Activated CD8-positive, alpha-beta T cell treated with anti-CD3 and anti-CD28 coated beads, Interleukin-2, amount 10 ng/mL, durations not matched to agents 7 days and 5 days (primary cell): Measurements from ENCODE around the gene SEMA4A. TPM values are rescaled to one million over a fixed set of nuclear protein-coding genes. Genes with fewer than 3 reads are reported as not detected.
"Not testable (repeated sequence)": the region's sequence is repeated elsewhere in the genome, so short reads cannot be mapped to it uniquely, and the experiment has no call there.

Experiments used
- ATAC-seq: fragments of 150-1000 bp; cut with Tn5 transposase; one replicate; pipeline ENCODE4 v1.10.0; 2021; ENCODE audit warnings: moderate library complexity
- CTCF ChIA-PET: fragments of 350-600 bp; sonication (Branson Sonifier 250); formaldehyde crosslinking; loops from one replicate; lab custom pipeline; 2021; ENCODE audit warnings: antibody characterized with exemption; lab: Charles Lee
- POLR2A ChIA-PET: fragments of 350-600 bp; sonication (Branson Sonifier 250); formaldehyde crosslinking; loops from one replicate; lab custom pipeline; 2021; ENCODE audit warnings: antibody characterized with exemption; lab: Charles Lee
- DNase-seq: peaks from one replicate; pipeline ENCODE4 v3.0.0-alpha.2; 2020
- H3K27ac Mint-ChIP-seq: one replicate; pipeline ENCODE4 v1.8.0; 2021; ENCODE audit warnings: mild to moderate bottlenecking, mixed read lengths
- H3K27me3 Mint-ChIP-seq: one replicate; pipeline ENCODE4 v1.8.0; 2021; ENCODE audit warnings: low read depth, mixed read lengths
- H3K36me3 Mint-ChIP-seq: one replicate; pipeline ENCODE4 v1.8.0; 2021; ENCODE audit warnings: low read depth, mixed read lengths
- H3K4me1 Mint-ChIP-seq: one replicate; pipeline ENCODE4 v1.8.0; 2021; ENCODE audit warnings: low read depth, mixed read lengths
- H3K4me3 Mint-ChIP-seq: one replicate; pipeline ENCODE4 v1.8.0; 2021; ENCODE audit warnings: mild to moderate bottlenecking, mixed read lengths
- H3K9me3 Mint-ChIP-seq: one replicate; pipeline ENCODE4 v1.8.0; 2022; ENCODE audit warnings: mixed read lengths; ENCODE audit not compliant: insufficient read depth
- total RNA-seq, 2 experiments: library from RNA; stranded (reverse); gene quantifications; one replicate each; pipeline ENCODE4 v1.2.3, GENCODE V29; 2021

SEMA4A gene
- total RNA-seq, 2 experiments from 2014 or later, result 16.8 to 17.8 TPM

DNA sequence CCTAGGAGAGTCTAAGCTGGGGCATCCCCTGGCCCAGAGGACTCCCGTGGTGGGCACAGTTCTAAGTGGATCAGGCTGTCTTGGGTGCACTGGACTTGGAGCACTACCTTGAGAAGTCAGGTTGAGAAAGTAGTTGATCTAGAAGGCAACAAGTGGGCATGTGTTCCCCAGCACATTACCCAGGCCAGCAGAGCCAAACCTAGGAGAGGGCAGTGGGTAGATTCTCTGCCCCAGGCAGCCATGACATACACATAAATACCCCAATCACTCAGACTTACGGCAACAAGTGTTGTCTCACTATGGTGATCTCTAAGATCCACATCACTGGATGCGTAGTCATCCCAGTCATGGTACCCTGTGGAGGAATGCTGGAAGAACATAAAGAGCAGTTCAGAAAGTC, 57.9 kb downstream of the SEMA4A start:
- ChIA-PET POLR2A (interaction anchor here (0.6 to 6.9 kb wide), 5 partner anchors 12 to 57 kb away, joined by 3 to 195 read pairs (median 5); partner anchors contain the start of genes SEMA4A and SLC25A44), CTCF (interaction anchor here (0.9 kb wide), 1 partner anchor 18 kb away, joined by 3 read pairs; the partner anchor contains the start of gene SLC25A44)
- DNase-seq (no peak), ATAC-seq (no peak)
- Mint-ChIP-seq H3K4me3 (no peak overlapping the region), H3K27me3 (no peaks in the 10 kb centered on the region), H3K4me1 (peaks cover 31% of the 10 kb centered on the region), H3K9me3 (no peaks in the 10 kb centered on the region), H3K36me3 (peaks cover 68% of the 10 kb centered on the region), H3K27ac (peak overlapping the region; percentile 60)

DNA sequence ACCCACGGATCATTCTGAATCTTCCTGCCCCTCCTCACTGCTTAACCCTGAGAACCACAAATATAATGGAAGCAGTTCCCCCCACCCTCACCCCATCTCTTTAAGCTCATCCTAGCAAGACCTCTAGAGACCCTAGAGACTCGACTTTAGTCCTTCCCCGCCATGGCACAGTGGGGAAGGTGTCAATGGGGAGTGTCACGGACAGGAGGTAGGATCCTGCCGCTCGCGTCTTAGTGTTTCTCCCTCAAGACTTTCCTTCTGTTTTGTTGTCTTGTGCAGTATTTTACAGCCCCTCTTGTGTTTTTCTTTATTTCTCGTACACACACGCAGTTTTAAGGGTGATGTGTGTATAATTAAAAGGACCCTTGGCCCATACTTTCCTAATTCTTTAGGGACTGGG, 58.7 kb downstream of the SEMA4A start:
- CTCF ChIA-PET, result interaction anchor here (0.6 to 4.9 kb wide), 9 partner anchors 10 to 615 kb away, joined by 3 to 68 read pairs (median 4); partner anchors contain the start of gene SLC25A44
- peak overlapping the region; percentile 96 for H3K4me3 Mint-ChIP-seq
- peak overlapping the region; percentile 99 for H3K27ac Mint-ChIP-seq
- H3K4me1 Mint-ChIP-seq, result peaks cover 36% of the 10 kb centered on the region
- no peaks in the 10 kb centered on the region for H3K9me3 Mint-ChIP-seq
- DNase-seq, result no peak
- no peaks in the 10 kb centered on the region for H3K27me3 Mint-ChIP-seq
- H3K36me3 Mint-ChIP-seq, result peaks cover 68% of the 10 kb centered on the region
- POLR2A ChIA-PET, result interaction anchor here (0.6 to 6.9 kb wide), 14 partner anchors 8 to 360 kb away, joined by 3 to 195 read pairs (median 8); partner anchors contain the start of genes SEMA4A, SLC25A44, SMG5 and SYT11
- ATAC-seq, result no peak

DNA sequence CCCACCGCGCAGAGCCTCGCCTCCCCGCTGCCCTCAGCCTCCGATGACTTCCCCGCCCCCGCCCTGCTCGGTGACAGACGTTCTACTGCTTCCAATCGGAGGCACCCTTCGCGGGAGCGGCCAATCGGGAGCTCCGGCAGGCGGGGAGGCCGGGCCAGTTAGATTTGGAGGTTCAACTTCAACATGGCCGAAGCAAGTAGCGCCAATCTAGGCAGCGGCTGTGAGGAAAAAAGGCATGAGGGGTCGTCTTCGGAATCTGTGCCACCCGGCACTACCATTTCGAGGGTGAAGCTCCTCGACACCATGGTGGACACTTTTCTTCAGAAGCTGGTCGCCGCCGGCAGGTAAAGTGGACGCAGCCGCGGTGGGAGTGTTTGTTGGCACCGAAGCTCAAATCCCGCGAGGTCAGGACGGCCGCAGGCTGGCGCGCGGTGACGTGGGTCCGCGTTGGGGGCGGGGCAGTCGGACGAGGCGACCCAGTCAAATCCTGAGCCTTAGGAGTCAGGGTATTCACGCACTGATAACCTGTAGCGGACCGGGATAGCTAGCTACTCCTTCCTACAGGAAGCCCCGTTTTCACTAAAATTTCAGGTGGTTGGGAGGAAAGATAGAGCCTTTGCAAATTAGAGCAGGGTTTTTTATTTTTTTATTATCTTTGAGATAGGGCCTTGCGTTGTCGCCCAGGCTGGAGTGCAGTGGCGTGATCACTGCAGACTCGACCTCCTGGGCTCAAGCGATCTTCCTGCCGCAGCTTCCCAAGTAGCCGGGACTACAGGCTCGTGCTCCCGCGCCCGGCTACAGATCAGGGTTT, 59.7 kb downstream of the SEMA4A start, which contains the start of gene PMF1:
Gene PMF1 (plus strand): TSS at position 175 of the 811 bp plus-strand sequence. CDS start 9 bp downstream, at position 184.
- H3K4me3 Mint-ChIP-seq, result peak within 1 kb of the TSS; percentile 96
- ATAC-seq, result peak; percentile 96

DNA sequence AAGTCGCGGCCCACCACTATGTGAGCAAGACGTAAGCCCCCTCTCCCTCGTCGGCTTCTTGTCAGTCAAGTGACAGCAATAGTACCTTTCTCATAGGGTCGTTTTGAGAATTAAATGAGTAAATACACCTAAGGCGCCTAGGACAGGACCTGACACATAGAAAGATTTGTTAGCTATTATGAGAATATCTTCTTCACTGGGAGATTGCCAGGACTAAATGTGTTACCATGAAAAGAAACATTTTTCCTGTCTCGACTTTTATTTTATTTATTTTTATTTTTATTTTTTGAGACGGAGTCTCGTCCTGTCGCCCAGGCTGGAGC, 60.2 kb downstream of the SEMA4A start:
- ATAC-seq (no peak), DNase-seq (no peak)
- ChIA-PET POLR2A (interaction anchor here (0.7 to 6.9 kb wide), 11 partner anchors 10 to 1793 kb away, joined by 3 to 195 read pairs (median 10); partner anchors contain the start of genes SLC25A44, SMG5 and TMEM79), CTCF (interaction anchor here (0.9 to 4.9 kb wide), 8 partner anchors 8 to 86 kb away, joined by 3 to 68 read pairs (median 3); partner anchors contain the start of gene SLC25A44)
- Mint-ChIP-seq H3K36me3 (peaks cover 68% of the 10 kb centered on the region), H3K9me3 (no peaks in the 10 kb centered on the region), H3K27ac (peak overlapping the region; percentile 99), H3K4me1 (peaks cover 49% of the 10 kb centered on the region), H3K4me3 (peak overlapping the region; percentile 96), H3K27me3 (no peaks in the 10 kb centered on the region)

More for the DNA sequence above, 59.7 kb downstream of the SEMA4A start, which contains the start of gene PMF1:
- no peaks in the 10 kb centered on the region for H3K27me3 Mint-ChIP-seq
- H3K27ac Mint-ChIP-seq, result peak within 1 kb of the TSS; percentile 99
- peaks cover 45% of the 10 kb centered on the region for H3K4me1 Mint-ChIP-seq
- ChIA-PET POLR2A (interaction anchor here (0.6 to 6.9 kb wide), 22 partner anchors 9 to 1793 kb away, joined by 3 to 195 read pairs (median 4); partner anchors contain the start of genes PAQR6, SEMA4A, SLC25A44 and SMG5), CTCF (interaction anchor here (0.6 to 4.9 kb wide), 18 partner anchors 9 to 616 kb away, joined by 3 to 68 read pairs (median 3); partner anchors contain the start of genes SLC25A44 and SMG5)
- H3K36me3 Mint-ChIP-seq, result peaks cover 66% of the 10 kb centered on the region
- peak; percentile 98 for DNase-seq
- H3K9me3 Mint-ChIP-seq, result no peaks in the 10 kb centered on the region

DNA sequence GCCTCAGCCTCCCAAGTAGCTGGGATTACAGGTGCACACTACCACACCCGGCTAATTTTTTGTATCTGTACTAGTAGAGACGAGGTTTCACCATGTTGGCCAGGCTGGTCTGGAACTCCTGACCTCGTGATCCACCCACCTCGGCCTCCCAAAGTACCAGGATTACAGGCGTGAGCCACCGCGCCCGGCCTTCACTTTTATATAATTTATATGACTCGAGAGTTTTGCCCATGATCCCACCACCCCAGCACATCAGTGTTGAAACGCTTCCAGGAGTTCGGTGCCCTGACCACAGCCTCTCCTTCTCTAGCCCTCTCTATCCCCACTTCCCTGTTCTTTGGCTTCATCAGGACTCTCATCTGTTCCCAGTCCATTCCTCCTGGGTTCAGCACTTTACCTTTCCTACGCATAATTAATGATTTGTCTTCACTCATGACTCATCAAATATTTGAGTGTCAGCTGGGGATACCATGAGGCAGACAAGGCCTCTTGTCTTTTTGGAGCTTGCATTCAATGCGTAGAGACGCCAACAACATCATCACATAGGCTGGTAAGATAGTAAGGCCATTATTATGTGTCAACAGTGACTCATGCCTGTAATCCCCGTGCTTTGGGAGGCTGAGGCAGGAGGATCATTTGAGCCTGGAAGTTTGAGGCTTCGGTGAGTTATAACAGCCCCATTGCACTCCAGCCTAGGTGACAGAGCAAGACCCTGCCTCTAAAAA, 60.8 kb downstream of the SEMA4A start:
- CTCF ChIA-PET, result interaction anchor here (0.6 to 4.9 kb wide), 2 partner anchors 11 to 66 kb away, joined by 3 to 68 read pairs; no protein-coding TSS in a partner anchor
- no peak for ATAC-seq
- peak overlapping the region; percentile 73 for H3K4me3 Mint-ChIP-seq
- POLR2A ChIA-PET, result interaction anchor here (1.5 to 6.9 kb wide), 6 partner anchors 10 to 65 kb away, joined by 6 to 195 read pairs (median 26); partner anchors contain the start of gene SLC25A44
- peaks cover 51% of the 10 kb centered on the region for H3K4me1 Mint-ChIP-seq
- no peak for DNase-seq
- H3K36me3 Mint-ChIP-seq, result peaks cover 65% of the 10 kb centered on the region
- no peaks in the 10 kb centered on the region for H3K27me3 Mint-ChIP-seq
- H3K27ac Mint-ChIP-seq, result peak overlapping the region; percentile 90
- no peaks in the 10 kb centered on the region for H3K9me3 Mint-ChIP-seq

DNA sequence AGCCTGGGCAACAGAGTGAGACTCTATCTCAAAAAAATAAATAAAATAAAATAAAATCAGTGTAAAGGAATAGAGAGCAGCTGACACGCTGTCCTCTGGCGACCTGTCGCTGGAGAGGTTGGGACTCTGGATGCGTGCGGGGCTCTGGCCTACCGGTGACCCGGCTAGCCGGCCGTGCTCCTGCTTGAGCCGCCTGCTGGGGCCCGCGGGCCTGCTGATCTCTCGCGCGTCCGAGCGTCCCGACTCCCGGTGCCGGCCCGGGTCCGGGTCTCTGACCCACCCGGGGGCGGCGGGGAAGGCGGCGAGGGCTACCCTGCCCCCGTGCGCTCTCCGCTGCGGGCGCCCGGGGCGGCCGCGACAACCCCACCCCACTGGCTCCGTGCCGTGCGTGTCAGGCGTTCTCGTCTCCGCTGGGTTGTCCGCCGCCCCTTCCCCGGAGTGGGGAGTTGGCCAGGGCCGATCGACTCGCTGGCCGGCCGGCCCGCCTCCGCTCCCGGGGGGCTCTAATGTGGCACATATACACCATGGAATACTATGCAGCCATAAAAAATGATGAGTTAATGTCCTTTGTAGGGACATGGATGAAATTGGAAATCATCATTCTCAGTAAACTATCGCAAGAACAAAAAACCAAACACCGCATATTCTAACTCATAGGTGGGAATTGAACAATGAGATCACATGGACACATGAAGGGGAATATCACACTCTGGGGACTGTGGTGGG, 63.1 kb downstream of the SEMA4A start:
- peak overlapping the region; percentile 93 for H3K27ac Mint-ChIP-seq
- H3K27me3 Mint-ChIP-seq, POLR2A ChIA-PET, H3K9me3 Mint-ChIP-seq, DNase-seq, ATAC-seq, H3K4me3 Mint-ChIP-seq: not testable (repeated sequence)
- CTCF ChIA-PET, result interaction anchor here (4.9 kb wide), 1 partner anchor 8 kb away, joined by 68 read pairs; no protein-coding TSS in a partner anchor
- H3K4me1 Mint-ChIP-seq, result peaks cover 70% of the 10 kb centered on the region
- peaks cover 64% of the 10 kb centered on the region for H3K36me3 Mint-ChIP-seq

DNA sequence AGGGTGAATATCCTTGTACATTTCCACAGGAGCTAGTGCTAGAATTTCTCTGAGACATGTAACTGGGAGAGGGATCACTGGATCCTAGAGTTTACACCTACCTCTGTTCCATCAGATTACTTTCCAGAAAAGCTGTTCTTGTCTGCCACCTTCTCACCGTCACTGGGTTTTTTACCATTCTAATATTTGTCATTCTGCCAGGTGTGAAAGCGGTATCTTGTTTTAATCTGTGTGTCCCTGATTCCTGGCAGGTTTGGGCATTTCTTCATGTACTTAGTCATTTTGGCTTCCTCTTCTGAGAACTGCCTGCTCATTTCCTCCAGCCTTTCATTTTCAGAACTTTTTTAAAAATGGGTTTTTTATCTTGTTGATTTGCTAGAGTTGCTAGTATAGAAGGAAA, 64.5 kb downstream of the SEMA4A start:
- Mint-ChIP-seq H3K27me3 (no peaks in the 10 kb centered on the region), H3K36me3 (peaks cover 64% of the 10 kb centered on the region), H3K27ac (peak overlapping the region; percentile 93), H3K4me3 (peak overlapping the region; percentile 74), H3K9me3 (no peaks in the 10 kb centered on the region), H3K4me1 (peaks cover 71% of the 10 kb centered on the region)
- POLR2A ChIA-PET, result interaction anchor here (0.8 to 1.6 kb wide), 7 partner anchors 17 to 70 kb away, joined by 3 to 8 read pairs (median 4); partner anchors contain the start of gene SLC25A44
- CTCF ChIA-PET, result interaction anchor here (1.0 to 2.7 kb wide), 6 partner anchors 8 to 74 kb away, joined by 3 to 13 read pairs (median 4); partner anchors contain the start of gene SLC25A44
- peak; percentile 31 for ATAC-seq
- DNase-seq, result peak; percentile 57

DNA sequence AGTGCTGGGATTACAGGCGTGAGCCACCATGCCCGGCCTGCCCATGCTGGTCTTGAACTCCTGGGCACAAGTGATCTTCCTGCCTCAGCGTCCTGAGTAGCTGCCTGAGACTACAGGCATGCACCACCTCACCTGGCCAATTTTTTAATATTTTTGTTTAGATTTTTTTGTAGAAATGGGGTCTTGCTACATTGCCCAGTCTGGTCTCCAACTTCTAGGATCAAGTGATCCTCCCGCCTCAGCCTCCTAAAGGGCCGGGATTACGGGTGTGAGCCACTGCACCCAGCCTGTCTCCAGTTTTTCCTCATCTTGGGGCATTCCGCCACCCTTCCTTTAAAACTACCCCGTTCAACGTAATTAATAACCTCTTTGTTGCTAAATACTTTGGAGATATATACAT, 66.8 kb downstream of the SEMA4A start:
- no peak overlapping the region for H3K4me3 Mint-ChIP-seq
- peaks cover 67% of the 10 kb centered on the region for H3K4me1 Mint-ChIP-seq
- H3K27ac Mint-ChIP-seq, result peak overlapping the region; percentile 39
- POLR2A ChIA-PET, result interaction anchor here (5.5 kb wide), 1 partner anchor 26 kb away, joined by 25 read pairs; the partner anchor contains the start of gene SLC25A44
- CTCF ChIA-PET, result no interaction called here
- H3K9me3 Mint-ChIP-seq, result no peaks in the 10 kb centered on the region
- no peak for ATAC-seq
- H3K27me3 Mint-ChIP-seq, result no peaks in the 10 kb centered on the region
- DNase-seq, result no peak
- H3K36me3 Mint-ChIP-seq, result peaks cover 59% of the 10 kb centered on the region

DNA sequence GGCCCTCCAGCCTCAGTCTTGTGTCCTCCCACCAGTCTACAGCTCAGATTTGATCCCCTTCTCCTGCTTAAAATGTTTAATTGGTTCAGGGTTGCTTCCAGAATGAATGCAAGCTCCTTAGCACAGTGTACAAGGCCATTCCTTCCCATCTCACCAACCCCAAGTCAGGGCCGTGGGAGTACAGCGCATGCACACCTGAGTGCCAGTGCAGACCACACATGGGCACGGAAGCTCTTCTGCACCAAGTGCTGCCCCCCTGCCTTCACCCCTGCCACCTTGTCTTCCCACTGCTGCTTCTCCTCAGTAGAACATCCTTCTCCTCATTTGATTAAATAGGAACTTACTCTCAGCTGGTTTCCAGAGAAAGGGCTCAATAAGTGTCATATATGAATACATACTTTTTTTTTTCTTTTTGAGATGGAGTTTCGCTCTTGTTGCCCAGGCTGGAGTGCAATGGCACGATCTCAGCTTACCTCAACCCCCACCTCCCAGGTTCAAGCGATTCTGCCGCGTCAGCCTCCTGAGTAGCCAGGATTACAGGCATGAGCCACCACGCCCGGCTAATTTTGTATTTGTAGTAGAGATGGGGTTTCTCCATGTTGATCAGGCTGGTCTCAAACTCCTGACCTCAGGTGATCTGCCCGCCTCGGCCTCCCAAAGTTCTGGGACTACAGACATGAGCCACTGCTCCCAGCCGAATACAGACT, 68.8 kb downstream of the SEMA4A start:
- peaks cover 66% of the 10 kb centered on the region for H3K36me3 Mint-ChIP-seq

DNA sequence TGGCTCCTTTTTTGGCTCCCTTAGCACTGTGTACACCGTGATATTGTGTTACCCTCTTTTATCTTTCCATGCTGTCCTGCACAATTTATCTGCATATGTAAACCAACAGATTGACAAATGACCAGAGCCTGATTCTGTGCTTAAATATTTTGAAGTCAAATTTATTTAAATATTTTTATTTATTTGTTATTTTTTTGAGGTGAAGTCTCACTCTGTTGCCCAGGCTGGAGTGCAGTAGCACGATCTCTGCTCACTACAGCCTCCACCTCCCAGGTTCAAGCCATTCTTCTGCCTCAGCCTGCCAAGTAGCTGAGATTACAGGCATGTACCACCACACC, 72.3 kb downstream of the SEMA4A start:
- Mint-ChIP-seq H3K27me3 (no peaks in the 10 kb centered on the region), H3K4me1 (peaks cover 54% of the 10 kb centered on the region), H3K27ac (peak overlapping the region; percentile 92), H3K4me3 (peak overlapping the region; percentile 63), H3K9me3 (no peaks in the 10 kb centered on the region), H3K36me3 (peaks cover 59% of the 10 kb centered on the region)
- ATAC-seq, result no peak
- DNase-seq, result no peak
- POLR2A ChIA-PET, result interaction anchor here (1.0 to 5.7 kb wide), 10 partner anchors 12 to 85 kb away, joined by 3 to 75 read pairs (median 6); partner anchors contain the start of genes PMF1, SEMA4A, SLC25A44 and SMG5
- CTCF ChIA-PET, result interaction anchor here (0.6 to 10.4 kb wide), 38 partner anchors 8 to 160 kb away, joined by 3 to 254 read pairs (median 5); partner anchors contain the start of genes PMF1, SEMA4A, SLC25A44 and SMG5

More for the DNA sequence above, 68.8 kb downstream of the SEMA4A start:
- Mint-ChIP-seq H3K4me3 (no peak overlapping the region), H3K9me3 (no peaks in the 10 kb centered on the region), H3K27me3 (no peaks in the 10 kb centered on the region), H3K4me1 (peaks cover 72% of the 10 kb centered on the region), H3K27ac (peak overlapping the region; percentile 84)
- ATAC-seq, result no peak
- CTCF ChIA-PET, result interaction anchor here (1.0 to 10.4 kb wide), 5 partner anchors 9 to 164 kb away, joined by 3 to 254 read pairs (median 3); partner anchors contain the start of genes PMF1 and SLC25A44
- DNase-seq, result no peak
- POLR2A ChIA-PET, result interaction anchor here (1.0 to 5.7 kb wide), 5 partner anchors 8 to 81 kb away, joined by 3 to 75 read pairs (median 8); partner anchors contain the start of genes PMF1, SLC25A44 and SMG5
